A673 (cell line): ENCODE results near the gene INPP4A.

Source experiments
- CTCF ChIP-seq: fragments of 300-800, 200-600 bp; sonication (generic); conservative IDR thresholded peaks from 2 replicates; pipeline ENCODE4 v1.5.1; 2017; ENCODE audit warnings: low read depth, mild to moderate bottlenecking, antibody characterized with exemption, low read length, moderate library complexity, mixed read lengths
- EZH2 ChIP-seq: fragments of 200-600 bp; sonication (generic); IDR thresholded peaks from 2 replicates; pipeline ENCODE4 v1.6.1; 2017; ENCODE audit warnings: borderline replicate concordance, low read depth, mild to moderate bottlenecking, mixed read lengths, antibody characterized with exemption, low read length; ENCODE audit not compliant: poor library complexity, severe bottlenecking

- TF ChIP-seq CTCF (no peak), EZH2 (no peak)
These were observed 198.9 kb downstream of the INPP4A start for GRCh38 chr2:98643496-98644100.
